H9 (cell line): ENCODE measurements around the gene RAP1GDS1. TPM values are rescaled to one million over a fixed set of nuclear protein-coding genes. Genes with fewer than 3 reads are reported as not detected.

ENCODE experiments used
- DNase-seq: peaks from one replicate; pipeline ENCODE4 v3.0.0-alpha.2; 2017
- H2AFZ ChIP-seq: one replicate; pipeline ENCODE4 v1.6.1; 2013; ENCODE audit warnings: mild to moderate bottlenecking, low read length, control low read depth, moderate library complexity
- H2AK5ac ChIP-seq: 2 replicates; pipeline ENCODE4 v1.6.1; 2013; ENCODE audit warnings: low read length, control low read depth, mixed read lengths; ENCODE audit not compliant: insufficient read length
- H2BK120ac ChIP-seq: one replicate; pipeline ENCODE4 v1.6.1; 2013; ENCODE audit warnings: low read depth, mild to moderate bottlenecking, low read length, control low read depth, inconsistent platforms; ENCODE audit not compliant: poor library complexity, severe bottlenecking
- H2BK12ac ChIP-seq: 2 replicates; pipeline ENCODE4 v1.6.1; 2013; ENCODE audit warnings: low read length, control low read depth, mixed read lengths, low read depth; ENCODE audit not compliant: insufficient read length
- H2BK15ac ChIP-seq: 2 replicates; pipeline ENCODE4 v1.6.1; 2013; ENCODE audit warnings: low read depth, low read length, control low read depth
- H2BK20ac ChIP-seq: one replicate; pipeline ENCODE4 v1.6.1; 2013; ENCODE audit warnings: low read depth, mild to moderate bottlenecking, low read length, control low read depth, inconsistent platforms; ENCODE audit not compliant: poor library complexity, severe bottlenecking
- H2BK5ac ChIP-seq: 2 replicates; pipeline ENCODE4 v1.6.1; 2013; ENCODE audit warnings: low read length, control low read depth, mixed read lengths; ENCODE audit not compliant: insufficient read length
- H3K14ac ChIP-seq: 2 replicates; pipeline ENCODE4 v1.6.1; 2013; ENCODE audit warnings: low read length, control low read depth; ENCODE audit not compliant: insufficient read depth
- H3K18ac ChIP-seq: 2 replicates; pipeline ENCODE4 v1.6.1; 2013; ENCODE audit warnings: low read depth, mild to moderate bottlenecking, mixed read lengths, low read length, control low read depth; ENCODE audit not compliant: insufficient read length
- H3K23ac ChIP-seq: 2 replicates; pipeline ENCODE4 v1.6.1; 2013; ENCODE audit warnings: low read length, control low read depth, mixed read lengths, low read depth; ENCODE audit not compliant: insufficient read length
- H3K23me2 ChIP-seq: 2 replicates; pipeline ENCODE4 v1.6.1; 2013; ENCODE audit warnings: low read depth, mild to moderate bottlenecking, mixed read lengths, low read length, control low read depth; ENCODE audit not compliant: insufficient read length, poor library complexity, severe bottlenecking
- H3K27ac ChIP-seq: 2 replicates; pipeline ENCODE4 v1.5.1; 2013; ENCODE audit warnings: low read length, control low read depth, mixed read lengths, low read depth; ENCODE audit not compliant: insufficient read length
- H3K27me3 ChIP-seq: 2 replicates; pipeline ENCODE4 v1.6.1; 2013; ENCODE audit warnings: low read length, control low read depth, inconsistent platforms; ENCODE audit not compliant: insufficient read depth
- H3K4ac ChIP-seq: 2 replicates; pipeline ENCODE4 v1.6.1; 2013; ENCODE audit warnings: low read depth, mild to moderate bottlenecking, control low read depth, inconsistent platforms, low read length, moderate library complexity
- H3K4me1 ChIP-seq: 2 replicates; pipeline ENCODE4 v1.6.1; 2013; ENCODE audit warnings: low read length, control low read depth, inconsistent platforms; ENCODE audit not compliant: insufficient read depth
- H3K4me2 ChIP-seq: 2 replicates; pipeline ENCODE4 v1.6.1; 2013; ENCODE audit warnings: low read length, control low read depth, mixed read lengths; ENCODE audit not compliant: insufficient read length, insufficient read depth
- H3K56ac ChIP-seq: 2 replicates; pipeline ENCODE4 v1.6.1; 2013; ENCODE audit warnings: low read depth, mild to moderate bottlenecking, mixed read lengths, low read length, control low read depth; ENCODE audit not compliant: insufficient read length
- H3K79me1 ChIP-seq: 2 replicates; pipeline ENCODE4 v1.6.1; 2013; ENCODE audit warnings: low read depth, mild to moderate bottlenecking, moderate library complexity, low read length, control low read depth, inconsistent platforms; ENCODE audit not compliant: insufficient read depth, poor library complexity, severe bottlenecking
- H3K79me2 ChIP-seq: 2 replicates; pipeline ENCODE4 v1.6.1; 2013; ENCODE audit warnings: low read length, control low read depth, inconsistent platforms; ENCODE audit not compliant: insufficient read depth
- H3K9ac ChIP-seq: 2 replicates; pipeline ENCODE4 v1.6.1; 2013; ENCODE audit warnings: low read length, control low read depth, mixed read lengths; ENCODE audit not compliant: insufficient read length; ENCODE audit errors: extremely low read depth
- H3K9me3 ChIP-seq: one replicate; pipeline ENCODE4 v1.6.1; 2013; ENCODE audit warnings: low read depth, low read length, inconsistent platforms; ENCODE audit not compliant: control insufficient read depth
- H3T11ph ChIP-seq: one replicate; pipeline ENCODE4 v1.6.1; 2013; ENCODE audit warnings: mild to moderate bottlenecking, low read length, control low read depth, inconsistent platforms
- H4K20me1 ChIP-seq: one replicate; pipeline ENCODE4 v1.6.1; 2013; ENCODE audit not compliant: control insufficient read depth, insufficient read length, insufficient read depth
- H4K5ac ChIP-seq: 2 replicates; pipeline ENCODE4 v1.6.1; 2013; ENCODE audit warnings: low read depth, mild to moderate bottlenecking, mixed read lengths, low read length, control low read depth; ENCODE audit not compliant: insufficient read length
- H4K8ac ChIP-seq: replicated peaks from 2 replicates; pipeline ENCODE4 v1.6.1; 2013; ENCODE audit warnings: low read length, control low read depth, mixed read lengths, low read depth; ENCODE audit not compliant: insufficient read length
- H4K91ac ChIP-seq: 2 replicates; pipeline ENCODE4 v1.6.1; 2013; ENCODE audit warnings: low read depth, mild to moderate bottlenecking, moderate library complexity, mixed read lengths, low read length, control low read depth; ENCODE audit not compliant: insufficient read length
- H3K27ac Mint-ChIP-seq, 3 experiments: 2 replicates in 2 of 3; 3 replicates in 1 of 3; pipeline ENCODE4 v1.8.0; 2020 to 2021; ENCODE audit warnings: mixed read lengths in 3 of 3, mild to moderate bottlenecking in 1 of 3, moderate library complexity in 1 of 3
- H3K27me3 Mint-ChIP-seq: 2 replicates; pipeline ENCODE4 v1.8.0; 2021; ENCODE audit warnings: low read depth, mild to moderate bottlenecking, moderate library complexity, mixed read lengths
- H3K36me3 Mint-ChIP-seq, 3 experiments: 2 replicates in 2 of 3; 3 replicates in 1 of 3; pipeline ENCODE4 v1.8.0; 2020 to 2021; ENCODE audit warnings: low read depth in 3 of 3, mixed read lengths in 3 of 3; ENCODE audit not compliant: insufficient read depth in 1 of 3
- H3K4me1 Mint-ChIP-seq, 2 experiments: 2 replicates each; pipeline ENCODE4 v1.8.0; 2020; ENCODE audit warnings: mixed read lengths in 2 of 2
- H3K4me3 Mint-ChIP-seq, 2 experiments: 2 replicates in 1 of 2; 3 replicates in 1 of 2; pipeline ENCODE4 v1.8.0; 2020 to 2021; ENCODE audit warnings: mild to moderate bottlenecking in 2 of 2, mixed read lengths in 2 of 2, moderate library complexity in 1 of 2
- H3K9me3 Mint-ChIP-seq, 2 experiments: 2 replicates in 1 of 2; 3 replicates in 1 of 2; pipeline ENCODE4 v1.8.0; 2020; ENCODE audit warnings: mild to moderate bottlenecking in 2 of 2, mixed read lengths in 2 of 2, moderate library complexity in 1 of 2
- WGBS: extraction: QIAGEN DNeasy Blood & Tissue Kit; methylation state at CpG from one replicate; pipeline ENCODE4 v1.1.7; 2013; ENCODE audit warnings: missing lambda C conversion rate, low lambda C conversion rate, mixed read lengths; ENCODE audit not compliant: insufficient read length; ENCODE audit errors: extremely low coverage; 5-methylcytosine and 5-hydroxymethylcytosine counted together
- total RNA-seq: library from RNA; stranded (reverse); gene quantifications from 2 replicates; pipeline ENCODE4 v1.2.1, GENCODE V29; 2021
- TF ChIP-seq, protein P1 (sequence below): fragments of 200-600 bp; sonication (generic); conservative IDR thresholded peaks from 3 replicates; pipeline ENCODE4 v1.8.0; 2021; ENCODE audit warnings: antibody characterized with exemption, mild to moderate bottlenecking

The RAP1GDS1 gene
- total RNA-seq, 1 experiment from 2014 or later = 25.2 TPM

DNA sequence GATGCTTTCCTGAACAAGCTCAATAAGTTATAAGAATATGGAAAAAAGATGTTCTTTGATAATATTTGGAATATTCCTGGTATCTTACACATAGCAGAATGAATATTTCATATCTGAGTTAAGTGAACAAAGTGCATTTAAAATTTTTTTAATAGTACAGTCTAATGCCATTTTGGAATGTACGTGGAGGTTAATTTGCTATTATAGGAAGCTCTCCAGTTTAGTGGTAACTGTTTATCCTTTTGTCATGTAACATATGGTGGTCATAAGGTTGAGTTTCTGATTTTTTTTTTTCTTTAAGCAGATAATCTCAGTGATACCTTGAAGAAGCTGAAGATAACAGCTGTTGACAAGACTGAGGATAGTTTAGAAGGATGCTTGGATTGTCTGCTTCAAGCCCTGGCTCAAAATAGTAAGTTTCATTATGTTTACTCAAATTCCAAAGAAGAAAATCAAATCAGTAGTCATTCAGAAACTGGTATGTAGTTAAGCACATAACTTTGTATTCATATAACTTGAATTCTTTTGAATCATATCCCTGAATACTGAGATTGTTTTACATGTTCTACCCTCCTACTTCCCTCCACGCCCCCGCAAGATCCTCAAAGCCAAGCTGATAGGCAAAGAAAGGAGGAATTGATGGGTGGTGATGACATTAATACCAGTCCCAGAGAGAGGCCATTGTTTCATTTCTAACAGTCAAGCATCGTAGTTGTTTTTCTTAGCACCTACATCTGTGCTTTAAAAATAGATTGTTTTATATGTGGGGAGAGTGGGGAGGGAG lies 32.1 kb downstream of the RAP1GDS1 start:
- H3K56ac ChIP-seq = no peak overlapping the region
- no peak overlapping the region for H3K23ac ChIP-seq
- no peaks in the 10 kb centered on the region for H3K4me1 ChIP-seq
- no peak overlapping the region for H3K4me2 ChIP-seq
- Mint-ChIP-seq H3K4me3 (no peak overlapping the region), H3K9me3 (no peaks in the 10 kb centered on the region), H3K27me3 (no peaks in the 10 kb centered on the region), H3K27ac (peak overlapping the region in 1 of 3 experiments; percentile 25; a peak in 3 of 7 replicates), H3K36me3 (peaks cover 0 to 8% (median 0%) of the 10 kb centered on the region in 3 experiments; a peak in 4 of 7 replicates), H3K4me1 (peaks cover 6 to 10% of the 10 kb centered on the region in 2 experiments)
- no peaks in the 10 kb centered on the region for H4K20me1 ChIP-seq
- no peak overlapping the region for H2BK5ac ChIP-seq
- no CpG with 5 or more reads among the region's 4 CpGs for WGBS
- H3T11ph ChIP-seq = no peak overlapping the region
- no peak overlapping the region for H3K4ac ChIP-seq
- H3K9ac ChIP-seq = no peak overlapping the region
- no peak overlapping the region for H2BK20ac ChIP-seq
- H3K27me3 ChIP-seq = no peaks in the 10 kb centered on the region
- no peaks in the 10 kb centered on the region for H3K79me1 ChIP-seq
- no peak overlapping the region for H2BK12ac ChIP-seq
- TF ChIP-seq, protein P1, sequence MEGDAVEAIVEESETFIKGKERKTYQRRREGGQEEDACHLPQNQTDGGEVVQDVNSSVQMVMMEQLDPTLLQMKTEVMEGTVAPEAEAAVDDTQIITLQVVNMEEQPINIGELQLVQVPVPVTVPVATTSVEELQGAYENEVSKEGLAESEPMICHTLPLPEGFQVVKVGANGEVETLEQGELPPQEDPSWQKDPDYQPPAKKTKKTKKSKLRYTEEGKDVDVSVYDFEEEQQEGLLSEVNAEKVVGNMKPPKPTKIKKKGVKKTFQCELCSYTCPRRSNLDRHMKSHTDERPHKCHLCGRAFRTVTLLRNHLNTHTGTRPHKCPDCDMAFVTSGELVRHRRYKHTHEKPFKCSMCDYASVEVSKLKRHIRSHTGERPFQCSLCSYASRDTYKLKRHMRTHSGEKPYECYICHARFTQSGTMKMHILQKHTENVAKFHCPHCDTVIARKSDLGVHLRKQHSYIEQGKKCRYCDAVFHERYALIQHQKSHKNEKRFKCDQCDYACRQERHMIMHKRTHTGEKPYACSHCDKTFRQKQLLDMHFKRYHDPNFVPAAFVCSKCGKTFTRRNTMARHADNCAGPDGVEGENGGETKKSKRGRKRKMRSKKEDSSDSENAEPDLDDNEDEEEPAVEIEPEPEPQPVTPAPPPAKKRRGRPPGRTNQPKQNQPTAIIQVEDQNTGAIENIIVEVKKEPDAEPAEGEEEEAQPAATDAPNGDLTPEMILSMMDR = no peak
- no peak overlapping the region for H2BK15ac ChIP-seq
- no peak overlapping the region for H3K18ac ChIP-seq
- H4K8ac ChIP-seq = no peak overlapping the region
- no peak overlapping the region for H3K27ac ChIP-seq
- no peak overlapping the region for H2AK5ac ChIP-seq
- H3K23me2 ChIP-seq = no peaks in the 10 kb centered on the region
- no peaks in the 10 kb centered on the region for H3K79me2 ChIP-seq
- DNase-seq = no peak
- no peaks in the 10 kb centered on the region for H3K9me3 ChIP-seq
- H4K5ac ChIP-seq = no peak overlapping the region
- H3K14ac ChIP-seq = no peak overlapping the region
- no peak overlapping the region for H2BK120ac ChIP-seq
- no peak overlapping the region for H4K91ac ChIP-seq
- no peak overlapping the region for H2AFZ ChIP-seq
